Stomach (tissue), 9 donors: Measurements from ENCODE around the gene HSPB9. TPM values are rescaled to one million over a fixed set of nuclear protein-coding genes. Genes with fewer than 3 reads are reported as not detected.

ENCODE experiments used
- DNase-seq, 2 donors: peaks; one replicate each; pipeline versions ENCODE4 v3.0.0 to v3.0.0-alpha.2; 2013 to 2019
- H3K27ac ChIP-seq, 5 donors: fragments of 200-600 bp in 4 of 5; sonication (generic) in 4 of 5; one replicate each; pipeline ENCODE4 v1.5.1; 2013 to 2019; ENCODE audit warnings: mild to moderate bottlenecking in 1 of 5, moderate library complexity in 1 of 5
- H3K27me3 ChIP-seq, 3 donors: fragments of 200-600 bp; sonication (generic); one replicate each; pipeline ENCODE4 v1.5.1; 2017 to 2019; ENCODE audit warnings: mixed run types in 1 of 3
- H3K36me3 ChIP-seq, 4 donors: fragments of 200-600 bp; sonication (generic); 1 replicate in 3 of 4; 2 replicates in 1 of 4; pipeline ENCODE4 v1.5.1; 2016 to 2019
- H3K4me1 ChIP-seq, 4 donors: fragments of 200-600 bp; sonication (generic); one replicate each; pipeline ENCODE4 v1.5.1; 2016 to 2019
- H3K4me3 ChIP-seq, 4 donors: fragments of 200-600 bp; sonication (generic) in 3 of 4; one replicate each; pipeline ENCODE4 v1.5.1; 2016 to 2019; ENCODE audit warnings: mild to moderate bottlenecking in 1 of 4
- H3K9me3 ChIP-seq, 4 donors: fragments of 200-600 bp; sonication (generic); one replicate each; pipeline ENCODE4 v1.5.1; 2016 to 2019
- EP300 ChIP-seq: sonication (generic); formaldehyde crosslinking; IDR thresholded peaks from one replicate; pipeline ENCODE4 v1.6.1; 2017; ENCODE audit warnings: antibody characterized with exemption
- POLR2A ChIP-seq, 4 donors: fragments of 450-650 bp; IDR thresholded peaks; one replicate each; pipeline ENCODE4 v1.6.1; 2016; ENCODE audit warnings: antibody characterized with exemption in 4 of 4, control low read depth in 2 of 4, mild to moderate bottlenecking in 1 of 4, moderate library complexity in 1 of 4
- POLR2AphosphoS5 ChIP-seq, 3 donors: sonication (generic); formaldehyde crosslinking; IDR thresholded peaks; one replicate each; pipeline ENCODE4 v1.6.1; 2016; ENCODE audit warnings: antibody characterized with exemption in 3 of 3
- WGBS, 5 donors: extraction: QIAGEN DNeasy Blood & Tissue Kit in 3 of 5; methylation state at CpG; one replicate each; pipeline versions ENCODE4 v1.1.5 to v1.1.7; 2013 to 2018; 5-methylcytosine and 5-hydroxymethylcytosine counted together
- intact Hi-C: fragments of 100-400 bp; cut with DNase I; formaldehyde crosslinking; loops from one replicate; pipeline ENCODE4 v1.15.1; 2023; ENCODE audit warnings: low total_unique reads
- polyA plus RNA-seq, 3 donors: library from polyadenylated mRNA; stranded (reverse); fragments of 200-250 nt; gene quantifications; one replicate each; pipeline ENCODE4 v1.2.3, GENCODE V29; 2013
- total RNA-seq, 5 donors: library from RNA; depleted of rRNA; stranded (reverse); fragments of >200 nt; gene quantifications; one replicate each; pipeline versions ENCODE4 v1.1.0 to v1.2.3, GENCODE V29; 2014 to 2016
- TF ChIP-seq, protein P1 (sequence below), 7 experiments: fragments of 450-650 bp in 4 of 7; fragments of 200-600 bp in 3 of 7; sonication (generic) in 3 of 7; IDR thresholded peaks; one replicate each; pipeline ENCODE4 v1.5.1; 2016 to 2019; ENCODE audit warnings: antibody characterized with exemption in 7 of 7, control low read depth in 2 of 7, mild to moderate bottlenecking in 1 of 7
- donor health status: healthy with polysubstance abuse.
- donor health status: Bipolar disorder and iron deficiency.
- donor health status: healthy.

HSPB9 gene
- total and polyA plus RNA-seq, 8 donors = 0.25 to 0.61 (median 0.35) TPM; not detected in 5

DNA sequence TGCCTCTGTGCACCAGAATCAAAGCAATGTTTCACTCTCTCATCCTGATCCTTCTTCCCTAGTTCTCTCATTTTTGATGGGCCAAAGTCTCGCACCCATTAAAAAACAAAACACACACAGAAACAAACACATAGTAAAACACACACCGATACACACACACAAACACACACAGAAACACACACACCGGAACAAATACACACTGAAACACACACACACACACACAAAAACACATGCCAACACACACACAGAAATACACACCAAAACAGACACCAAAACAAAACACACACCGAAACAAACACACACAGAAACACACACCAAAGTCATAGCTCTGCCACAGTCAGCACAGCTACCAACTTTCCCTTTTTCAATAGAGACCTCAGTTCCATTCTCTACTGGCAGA is 8.6 kb downstream of the HSPB9 start:
- intact Hi-C loops = no loop called here
- TF ChIP-seq POLR2A (IDR thresholded peaks at IDR 0.05) (no peak), EP300 (no peak), POLR2AphosphoS5 (IDR thresholded peaks at IDR 0.05) (no peak)
- TF ChIP-seq, protein P1, sequence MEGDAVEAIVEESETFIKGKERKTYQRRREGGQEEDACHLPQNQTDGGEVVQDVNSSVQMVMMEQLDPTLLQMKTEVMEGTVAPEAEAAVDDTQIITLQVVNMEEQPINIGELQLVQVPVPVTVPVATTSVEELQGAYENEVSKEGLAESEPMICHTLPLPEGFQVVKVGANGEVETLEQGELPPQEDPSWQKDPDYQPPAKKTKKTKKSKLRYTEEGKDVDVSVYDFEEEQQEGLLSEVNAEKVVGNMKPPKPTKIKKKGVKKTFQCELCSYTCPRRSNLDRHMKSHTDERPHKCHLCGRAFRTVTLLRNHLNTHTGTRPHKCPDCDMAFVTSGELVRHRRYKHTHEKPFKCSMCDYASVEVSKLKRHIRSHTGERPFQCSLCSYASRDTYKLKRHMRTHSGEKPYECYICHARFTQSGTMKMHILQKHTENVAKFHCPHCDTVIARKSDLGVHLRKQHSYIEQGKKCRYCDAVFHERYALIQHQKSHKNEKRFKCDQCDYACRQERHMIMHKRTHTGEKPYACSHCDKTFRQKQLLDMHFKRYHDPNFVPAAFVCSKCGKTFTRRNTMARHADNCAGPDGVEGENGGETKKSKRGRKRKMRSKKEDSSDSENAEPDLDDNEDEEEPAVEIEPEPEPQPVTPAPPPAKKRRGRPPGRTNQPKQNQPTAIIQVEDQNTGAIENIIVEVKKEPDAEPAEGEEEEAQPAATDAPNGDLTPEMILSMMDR (IDR thresholded peaks at IDR 0.05) = no peak
- no peaks in the 10 kb centered on the region for H3K9me3 ChIP-seq
- DNase-seq = no peak
- peak overlapping the region in 4 of 5 donors; percentile 81 to 94 (median 84) for H3K27ac ChIP-seq
- no peak overlapping the region for H3K4me3 ChIP-seq
- peaks cover 61 to 78% (median 68%) of the 10 kb centered on the region in 4 donors for H3K4me1 ChIP-seq
- H3K27me3 ChIP-seq = no peaks in the 10 kb centered on the region
- H3K36me3 ChIP-seq = peaks cover 32 to 45% (median 43%) of the 10 kb centered on the region in 4 donors
- WGBS, 5 donors = 83 to 93% (median 87%) methylated on average over 4 of the region's 4 CpGs

GRCh38 chr17:42131981-42132432 is 9.4 kb downstream of the HSPB9 start:
- TF ChIP-seq, protein P1 (IDR thresholded peaks at IDR 0.05) = no peak
- TF ChIP-seq POLR2AphosphoS5 (IDR thresholded peaks at IDR 0.05) = no peak
- TF ChIP-seq EP300 = no peak
- no peak for TF ChIP-seq POLR2A (IDR thresholded peaks at IDR 0.05)
- Histone ChIP-seq H3K9me3 (no peaks in the 10 kb centered on the region), H3K4me3 (no peak overlapping the region), H3K27ac (peak overlapping the region in 4 of 5 donors; percentile 81 to 94 (median 84)), H3K36me3 (peaks cover 29 to 42% (median 35%) of the 10 kb centered on the region in 4 donors), H3K27me3 (no peaks in the 10 kb centered on the region), H3K4me1 (peaks cover 68 to 80% (median 76%) of the 10 kb centered on the region in 4 donors)
- intact Hi-C loops = no loop called here
- peak in 1 of 2 donors; percentile 9 for DNase-seq
- 46 to 62% (median 55%) methylated on average over 4 of the region's 4 CpGs for whole genome bisulfite sequencing, 5 donors

GRCh38 chr17:42132941-42133340 is 10.3 kb downstream of the HSPB9 start:
- peak; percentile 81 to 85 for DNase-seq
- Histone ChIP-seq H3K27ac (peak overlapping the region; percentile 38 to 94 (median 84)), H3K4me1 (peaks cover 76 to 87% (median 80%) of the 10 kb centered on the region in 4 donors), H3K27me3 (no peaks in the 10 kb centered on the region), H3K36me3 (peaks cover 25 to 37% (median 26%) of the 10 kb centered on the region in 4 donors), H3K4me3 (no peak overlapping the region), H3K9me3 (no peaks in the 10 kb centered on the region)
- WGBS, 5 donors = 19 to 30% (median 20%) methylated on average over 3 of the region's 3 CpGs
- TF ChIP-seq POLR2A (IDR thresholded peaks at IDR 0.05) = no peak
- TF ChIP-seq POLR2AphosphoS5 (IDR thresholded peaks at IDR 0.05) = peak in 2 of 3 donors; percentile 58 to 71
- intact Hi-C loops = no loop called here

DNA sequence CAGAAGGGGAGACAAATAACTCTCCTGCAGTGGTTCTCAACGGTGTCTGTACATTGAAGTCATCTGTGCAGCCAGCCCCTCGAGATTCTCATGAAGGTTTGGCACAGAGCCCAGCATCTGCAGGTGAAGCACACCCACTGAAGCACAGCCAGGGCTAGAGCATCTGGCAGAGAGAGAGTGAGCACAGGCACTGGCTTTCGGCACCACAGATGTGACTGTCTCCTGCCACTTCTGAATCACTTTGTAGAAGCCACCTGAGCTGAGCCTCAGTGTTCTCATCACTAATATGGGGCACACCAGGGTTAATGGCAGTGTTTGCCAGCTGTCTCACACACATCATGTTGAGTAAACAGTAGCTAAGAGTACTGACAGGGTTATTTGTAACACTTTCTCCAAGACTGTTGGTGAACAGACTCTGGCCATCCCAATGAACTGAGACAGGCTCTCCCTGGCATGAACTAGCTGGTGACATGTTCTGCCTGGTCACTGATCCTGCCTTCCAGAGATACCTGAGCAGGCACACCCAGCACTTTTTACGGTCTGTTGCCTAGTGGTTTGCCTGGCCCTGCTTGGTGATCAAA is 10.9 kb downstream of the HSPB9 start:
- peak in 1 of 2 donors; percentile 61 for DNase-seq
- Histone ChIP-seq H3K4me1 (peaks cover 82 to 93% (median 86%) of the 10 kb centered on the region in 4 donors), H3K36me3 (peaks cover 19 to 31% (median 20%) of the 10 kb centered on the region in 4 donors), H3K27ac (peak overlapping the region; percentile 38 to 94 (median 84)), H3K4me3 (no peak overlapping the region), H3K27me3 (no peaks in the 10 kb centered on the region), H3K9me3 (no peaks in the 10 kb centered on the region)
- intact Hi-C loops = no loop called here
- 18 to 36% (median 23%) methylated on average over 4 of the region's 4 CpGs for WGBS, 5 donors
- TF ChIP-seq, protein P1 (IDR thresholded peaks at IDR 0.05) = no peak
- no peak for TF ChIP-seq EP300
- no peak for TF ChIP-seq POLR2A (IDR thresholded peaks at IDR 0.05)
- no peak for TF ChIP-seq POLR2AphosphoS5 (IDR thresholded peaks at IDR 0.05)

DNA sequence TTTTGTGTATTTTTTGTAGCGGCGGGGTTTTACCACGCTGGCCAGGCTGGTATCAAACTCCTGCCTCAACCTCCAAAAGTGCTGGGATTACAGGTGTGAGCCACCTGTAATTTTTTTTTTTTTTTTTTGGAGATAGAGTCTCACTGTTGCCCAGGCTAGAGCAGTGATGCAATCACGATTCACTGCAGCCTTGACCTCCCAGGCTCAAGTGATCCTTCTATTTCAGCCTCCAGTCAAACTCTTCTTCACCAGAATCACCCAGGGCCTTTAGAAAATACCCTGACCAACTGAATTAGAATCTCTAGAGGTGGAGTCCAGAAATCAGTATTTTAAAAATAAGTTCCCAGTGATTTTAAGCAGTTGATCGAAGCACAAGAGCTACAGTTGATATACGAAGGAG is 12.5 kb downstream of the HSPB9 start:
- Histone ChIP-seq H3K36me3 (peaks cover 3 to 20% (median 7%) of the 10 kb centered on the region in 4 donors), H3K9me3 (no peaks in the 10 kb centered on the region), H3K4me1 (peaks cover 86 to 100% (median 92%) of the 10 kb centered on the region in 4 donors), H3K27ac (peak overlapping the region; percentile 81 to 95 (median 84)), H3K4me3 (no peak overlapping the region), H3K27me3 (no peaks in the 10 kb centered on the region)
- DNase-seq = no peak
- intact Hi-C loops = no loop called here
- WGBS, 5 donors = 57 to 68% (median 66%) methylated on average over 6 of the region's 6 CpGs
- TF ChIP-seq POLR2AphosphoS5 (IDR thresholded peaks at IDR 0.05) (no peak), POLR2A (IDR thresholded peaks at IDR 0.05) (no peak), EP300 (no peak)
- TF ChIP-seq, protein P1 (IDR thresholded peaks at IDR 0.05) = no peak
